GM18519 (cell line): Measurements from ENCODE around the gene LPAR2.

Experiments
- ATAC-seq: cut with Tn5 transposase; IDR thresholded peaks from one replicate; pipeline ENCODE4 v1.9.1; 2021; ENCODE audit warnings: mild to moderate bottlenecking, moderate library complexity; ENCODE audit not compliant: unreplicated experiment, low FRiP score

LPAR2 gene

DNA sequence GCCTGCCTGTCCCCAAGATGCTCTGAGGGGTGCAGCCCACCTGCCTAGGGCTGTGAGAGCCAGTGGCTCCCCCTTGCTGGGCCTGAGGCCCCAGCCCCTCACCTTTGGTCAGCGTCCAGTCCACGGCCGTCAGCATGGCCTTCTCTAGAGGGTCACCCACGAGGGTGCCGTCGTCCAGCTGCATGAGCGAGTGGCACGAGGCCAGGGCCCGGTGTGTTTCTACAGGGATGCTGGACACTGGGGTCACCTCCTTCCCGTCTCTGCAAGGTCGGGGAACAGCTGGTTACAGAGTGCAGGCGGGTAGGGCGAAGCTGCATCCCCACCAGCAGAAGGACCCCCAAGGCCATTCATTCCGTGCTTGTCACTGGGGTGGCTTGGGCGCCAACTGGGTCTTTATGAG lies 26.4 kb upstream of the LPAR2 start:
- no peak for ATAC-seq

DNA sequence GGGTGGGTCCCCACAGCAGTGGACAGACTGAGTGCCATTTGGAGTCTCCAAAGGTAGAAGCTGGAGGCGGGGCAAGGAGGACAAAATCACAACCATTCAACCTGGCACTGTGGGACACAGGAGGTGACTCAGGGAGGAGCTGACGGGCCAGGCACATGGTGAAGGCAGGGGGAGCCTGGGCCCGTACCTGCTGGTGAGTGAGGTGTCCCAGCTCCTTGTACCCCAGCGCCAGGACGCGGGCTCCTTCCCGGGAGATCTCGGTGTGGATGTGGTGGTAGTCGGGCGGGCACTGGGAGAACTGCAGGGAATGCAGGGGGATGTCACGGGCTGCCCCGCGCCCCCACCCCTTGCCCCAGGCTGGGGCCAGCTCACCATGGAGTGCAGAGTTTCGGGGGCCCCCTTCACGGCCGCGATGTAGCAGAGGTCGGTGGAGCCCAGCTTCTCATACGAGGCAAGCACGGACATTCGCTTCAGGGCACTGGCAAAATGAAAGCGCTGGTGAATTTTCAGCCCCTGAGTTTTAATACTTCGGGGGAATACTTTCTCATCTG lies 25.7 kb upstream of the LPAR2 start:
- ATAC-seq = no peak

DNA sequence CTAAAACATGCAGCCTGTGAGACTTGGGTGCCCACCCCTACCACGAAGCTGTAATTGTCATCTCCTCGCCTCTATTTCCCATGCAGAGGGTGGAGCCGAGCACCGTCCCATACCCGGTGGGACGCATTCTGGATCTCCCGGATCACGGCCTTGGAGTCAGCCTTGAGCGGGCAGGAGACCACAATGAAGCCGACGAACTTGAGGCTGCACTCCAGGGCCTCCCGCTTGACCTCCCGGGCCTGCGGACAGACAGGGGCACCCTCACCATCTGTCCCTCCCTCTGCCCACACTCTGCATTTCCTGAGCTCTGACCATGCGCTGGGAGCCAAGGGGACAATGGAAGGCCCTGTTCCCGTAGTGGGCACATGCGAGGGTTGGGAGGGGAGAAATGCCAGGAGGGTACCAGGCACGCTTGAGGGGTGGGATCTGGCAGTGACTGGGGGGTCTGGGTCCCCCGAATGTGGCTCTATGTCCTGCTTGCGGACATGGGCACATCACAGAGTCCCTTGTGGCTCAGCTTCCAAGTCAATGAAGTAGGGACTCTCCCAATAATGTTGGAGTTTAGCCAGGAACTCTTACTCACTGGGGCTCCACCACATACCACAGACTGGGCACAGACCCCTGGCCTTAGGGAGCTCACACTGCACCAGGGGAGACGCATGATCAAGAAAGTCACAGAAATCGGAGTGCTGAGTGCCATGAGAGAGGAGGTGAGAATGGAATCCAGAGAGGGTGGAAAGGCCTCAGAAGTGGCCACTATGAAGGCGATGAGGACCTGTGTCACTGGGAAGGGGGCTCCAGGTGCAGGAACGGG lies 24.7 kb upstream of the LPAR2 start:
- ATAC-seq = no peak

DNA sequence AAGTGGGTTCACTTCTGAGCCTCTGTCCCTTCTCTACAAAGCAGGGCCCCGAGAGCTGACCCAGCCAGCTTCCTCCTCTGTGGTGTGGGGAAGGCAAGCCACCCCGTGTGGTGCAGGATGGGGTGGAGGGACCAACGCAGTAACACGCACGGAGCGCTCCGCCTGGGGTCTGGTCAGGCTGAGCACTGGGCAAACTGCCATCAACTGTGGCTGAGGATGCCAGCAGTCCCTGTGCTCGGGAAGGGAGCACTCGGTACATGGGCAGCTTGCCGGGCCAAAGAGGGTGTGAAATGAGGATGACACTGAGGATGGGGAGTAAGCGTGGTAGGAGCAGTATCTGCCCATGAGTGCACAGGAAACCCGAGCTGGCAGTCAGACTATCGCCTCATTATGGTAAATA lies 23.1 kb upstream of the LPAR2 start:
- no peak for ATAC-seq

DNA sequence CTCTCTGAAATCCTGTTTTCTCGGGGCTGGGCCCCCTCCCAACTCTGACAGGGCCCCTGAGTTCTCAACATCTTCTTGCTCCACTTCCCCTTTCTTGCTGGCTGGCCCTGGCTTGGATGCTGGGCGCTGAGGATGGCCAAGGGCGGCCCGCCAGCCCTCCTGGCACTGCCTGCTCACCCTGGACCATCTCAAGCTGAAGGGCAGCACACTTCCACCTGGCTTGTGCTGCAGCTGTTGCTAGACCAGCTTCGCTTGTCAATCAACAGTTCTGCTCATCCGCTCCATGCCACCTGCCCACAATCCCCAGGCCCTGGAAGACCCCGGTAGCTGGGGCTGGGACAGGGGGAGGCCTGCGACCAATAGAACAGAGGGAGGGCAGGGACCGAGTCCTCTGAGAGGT lies 22.3 kb upstream of the LPAR2 start:
- no peak for ATAC-seq

DNA sequence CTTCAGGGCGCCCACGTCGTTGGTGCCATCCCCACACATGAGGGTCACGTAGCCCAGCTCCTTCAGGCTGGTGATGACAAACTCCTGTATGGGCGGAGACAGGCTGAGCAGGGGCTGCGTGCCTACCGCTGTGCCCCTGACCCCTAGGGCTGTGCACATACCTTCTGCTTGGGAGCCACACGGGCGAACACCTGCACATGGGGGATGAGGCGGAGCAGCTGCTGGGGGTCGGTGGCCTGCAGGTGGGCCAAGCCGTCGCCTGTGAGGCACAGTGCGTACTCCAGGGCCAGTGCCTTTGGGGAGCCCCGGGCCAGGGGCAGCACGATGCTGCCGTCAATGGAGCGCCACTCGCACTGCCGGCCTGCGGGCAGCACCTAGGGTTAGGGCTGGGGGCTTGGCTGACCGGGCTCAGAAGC lies 21.6 kb upstream of the LPAR2 start:
- ATAC-seq = no peak

DNA sequence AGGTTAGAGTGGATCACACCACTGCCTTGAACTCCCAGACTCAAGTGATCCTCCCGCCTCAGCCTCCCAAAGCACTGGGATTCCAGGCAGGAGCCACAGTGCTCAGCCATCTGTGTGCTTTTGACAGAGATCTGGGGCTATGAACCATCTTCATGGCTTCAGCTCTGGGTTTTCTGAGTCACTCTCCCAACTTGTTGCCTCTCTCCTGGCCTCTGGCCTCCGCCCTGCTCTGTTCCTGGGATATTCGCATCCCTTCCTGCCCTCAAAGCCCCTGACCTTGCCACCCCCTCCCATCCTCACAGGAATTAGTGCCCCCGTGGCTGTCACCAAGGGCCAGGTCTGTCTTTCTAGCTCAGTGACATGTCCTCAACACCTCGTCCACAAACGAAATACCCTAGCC lies 21.1 kb upstream of the LPAR2 start:
- ATAC-seq = no peak

DNA sequence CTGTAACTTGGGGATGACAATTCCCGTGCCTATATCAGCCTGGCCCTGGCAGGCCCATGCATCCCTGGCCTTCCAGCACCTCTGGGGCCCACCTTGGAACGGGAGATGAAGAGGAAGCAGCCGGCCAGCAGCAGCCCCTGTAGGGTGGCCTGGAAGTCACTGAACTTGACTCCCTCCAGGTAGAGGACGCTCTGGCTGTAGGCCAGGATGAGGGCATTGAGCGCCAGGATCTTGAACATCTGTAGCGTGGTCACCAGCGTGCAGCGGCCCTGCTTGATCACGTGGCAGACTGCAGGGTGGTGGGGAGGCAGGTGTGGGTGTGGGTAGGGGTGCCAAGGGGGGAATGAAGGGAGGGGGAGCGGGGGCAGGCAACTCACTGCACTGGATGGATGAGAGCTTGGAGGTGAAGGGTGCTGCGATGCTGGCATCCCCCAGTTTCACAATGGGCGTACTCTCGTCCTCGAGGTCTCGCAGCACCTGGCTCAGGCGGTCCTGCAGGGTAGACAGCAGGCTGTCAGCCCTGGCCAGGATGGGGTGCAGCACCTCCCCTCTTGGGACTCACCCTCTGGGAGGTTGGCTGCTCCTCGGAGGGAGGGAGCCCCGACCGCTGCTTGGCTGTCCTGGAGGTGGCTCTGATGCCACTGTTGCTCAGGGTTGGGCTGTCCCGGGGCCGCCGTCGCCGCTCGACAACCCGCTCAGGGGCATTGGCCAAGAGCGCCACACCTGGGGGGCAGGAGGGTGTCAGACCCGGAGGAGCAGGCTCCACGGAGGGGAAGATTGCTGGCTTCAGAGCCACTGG lies 19.2 kb upstream of the LPAR2 start:
- no peak for ATAC-seq

DNA sequence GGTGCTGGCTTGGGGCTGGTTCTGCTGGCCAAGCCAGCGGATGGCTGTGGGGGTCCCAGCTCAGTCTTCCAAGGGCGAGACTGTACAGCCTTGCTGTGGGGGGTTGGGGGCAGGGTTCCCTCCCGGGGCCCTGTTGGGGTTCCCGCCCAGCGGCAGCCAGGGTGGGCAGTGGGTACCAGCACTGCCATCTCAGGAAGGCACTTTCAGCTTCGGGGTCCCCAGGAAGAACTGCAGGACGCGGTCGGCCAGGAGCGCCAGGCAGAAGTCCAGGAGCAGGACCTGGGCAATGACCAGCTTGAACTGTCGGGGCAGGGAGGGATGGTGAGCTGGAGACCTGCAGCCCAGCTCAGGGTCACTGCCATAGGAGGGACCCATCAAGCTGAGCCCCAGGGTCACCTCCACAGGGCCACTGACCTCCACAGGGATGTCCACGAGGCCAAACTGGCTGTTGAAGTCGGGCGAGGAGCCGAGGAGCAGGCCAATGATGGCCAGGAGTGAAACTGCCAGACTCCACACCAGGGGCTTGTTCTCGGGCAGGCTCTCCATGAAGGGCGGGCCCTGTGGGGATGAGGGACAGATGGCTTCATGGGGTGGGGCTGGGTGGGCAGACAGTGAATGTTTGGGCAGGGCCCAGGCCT lies 17.3 kb upstream of the LPAR2 start:
- ATAC-seq = no peak

DNA sequence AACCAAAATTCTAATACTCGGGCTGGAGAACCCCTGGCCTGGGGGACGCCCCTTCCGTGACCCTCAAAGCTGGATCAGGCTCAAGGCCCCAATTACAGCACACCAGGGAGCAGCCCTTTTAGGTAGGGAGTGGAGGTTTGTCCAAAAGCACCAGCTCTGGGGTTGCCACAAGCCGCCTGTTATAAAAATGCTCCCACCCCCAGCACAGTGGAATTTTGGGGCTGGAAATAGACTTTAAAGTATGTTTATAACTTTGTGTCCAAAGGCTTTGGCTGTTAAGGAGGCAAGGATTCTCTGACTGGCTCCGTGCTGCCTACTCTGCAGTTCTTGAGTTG lies 16.0 kb upstream of the LPAR2 start:
- no peak for ATAC-seq

DNA sequence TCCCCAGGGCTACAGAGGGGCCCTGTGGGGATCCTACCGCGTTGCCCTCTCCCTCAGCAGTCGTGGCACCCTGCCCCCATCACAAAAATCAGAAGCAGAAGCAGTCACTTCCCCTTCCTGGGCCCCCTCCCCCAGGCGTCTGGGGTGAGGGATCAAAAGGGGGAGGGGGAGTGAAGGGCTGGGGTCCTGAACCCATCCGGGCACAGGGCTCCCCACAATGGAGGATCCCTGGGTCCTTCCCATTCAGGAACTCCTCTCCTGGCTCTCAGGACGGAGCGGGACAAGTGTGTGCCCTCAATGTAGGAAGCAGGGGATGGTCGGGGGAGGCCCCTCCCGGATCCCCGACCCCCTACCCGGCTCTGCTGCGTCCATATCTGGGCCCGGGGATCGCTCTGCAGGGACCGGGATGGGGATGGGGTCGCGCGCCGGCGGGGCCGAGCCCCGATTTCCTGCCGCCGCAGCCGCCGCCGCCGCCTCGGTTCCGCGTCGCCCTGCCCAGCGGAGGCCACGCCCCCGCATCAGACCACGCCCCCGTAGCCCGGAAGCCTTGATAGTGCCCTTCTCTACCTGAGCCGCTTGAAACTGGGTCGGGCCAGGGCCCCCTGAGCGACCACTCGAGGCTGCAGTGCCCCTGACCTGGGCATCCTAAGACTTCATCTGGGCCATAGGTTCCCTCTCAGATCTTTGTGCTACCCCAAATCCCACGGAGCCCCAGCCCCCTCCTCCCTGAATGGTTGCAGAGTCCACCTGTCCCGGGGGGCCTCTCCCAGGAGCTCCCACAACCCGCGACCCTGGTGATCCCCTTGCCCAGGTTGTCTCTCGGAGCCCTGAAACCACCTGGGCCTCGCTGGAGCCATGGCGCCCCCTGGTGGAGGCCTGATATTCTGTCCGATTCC lies 15.4 kb upstream of the LPAR2 start, which contains the start of gene GMIP:
Gene GMIP, minus strand, starts transcription at position 500 of the 896 bp plus-strand sequence. Its CDS starts 128 bp downstream, at position 372.
- no peak for ATAC-seq

DNA sequence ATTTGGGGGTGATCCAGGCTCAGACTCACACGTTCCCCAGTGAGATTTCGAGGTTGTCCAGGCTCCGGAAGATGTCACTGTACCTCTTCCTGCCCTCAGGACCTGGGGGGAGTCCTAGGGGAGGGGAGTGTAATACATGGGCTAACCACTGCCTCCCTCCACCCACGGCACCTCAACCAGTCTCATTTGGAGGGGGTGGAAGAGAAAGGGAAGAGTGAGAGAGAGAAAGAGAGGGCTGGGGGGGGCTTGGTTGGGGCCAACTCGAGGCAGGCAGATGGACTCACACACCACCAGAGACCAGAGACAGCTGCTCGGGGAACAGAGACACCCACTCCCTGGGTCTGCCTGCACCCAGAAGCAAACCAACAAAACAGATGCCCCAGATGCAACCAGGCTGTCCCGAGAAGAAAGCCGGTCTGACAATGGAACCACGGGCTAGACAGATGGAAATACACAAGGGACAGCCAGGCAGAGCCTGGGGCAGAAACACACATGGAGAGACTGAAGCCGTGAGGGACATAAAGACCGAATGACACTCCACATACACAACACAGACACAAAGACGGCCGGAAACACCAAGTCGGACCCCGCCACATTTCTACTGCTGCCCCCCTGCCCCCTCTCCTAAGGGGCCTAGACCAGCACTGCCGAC lies 14.6 kb upstream of the LPAR2 start:
- no peak for ATAC-seq

DNA sequence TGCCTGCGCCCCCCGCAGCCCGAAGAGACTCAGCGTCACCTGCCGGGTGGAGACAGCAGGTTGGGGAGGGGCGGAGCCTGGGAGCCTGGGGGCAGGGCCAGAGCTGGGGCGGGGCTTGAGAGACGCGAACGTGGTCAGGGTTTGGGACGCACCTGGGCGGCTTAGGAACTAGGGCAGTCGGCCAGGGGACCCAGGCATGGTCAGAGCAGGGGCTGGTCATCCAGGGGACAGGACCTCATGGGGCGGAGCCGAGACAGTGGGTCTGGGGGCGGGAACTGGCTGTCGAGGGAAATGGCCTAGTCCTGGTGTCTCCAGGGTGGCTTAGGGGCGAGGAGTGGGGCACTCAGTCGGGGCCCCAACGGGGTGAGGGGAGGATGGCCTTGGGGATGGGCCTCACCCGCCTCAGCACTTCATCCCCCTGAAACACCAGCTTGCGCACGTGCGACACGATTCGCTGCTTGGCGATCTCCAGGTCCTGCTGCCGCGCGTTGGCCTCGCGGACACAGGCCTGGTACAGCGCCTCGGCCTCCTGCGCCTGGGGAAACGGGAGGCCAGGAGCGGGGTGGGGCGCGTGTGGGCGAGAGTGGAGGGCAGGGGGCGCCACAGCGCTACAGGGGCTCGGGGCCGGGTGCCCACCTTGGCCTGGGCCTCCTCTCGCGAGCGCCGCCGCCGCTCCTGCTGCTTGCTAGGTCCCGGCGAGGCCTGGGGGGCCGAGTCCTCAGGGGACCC lies 9.7 kb upstream of the LPAR2 start:
- ATAC-seq = no peak

DNA sequence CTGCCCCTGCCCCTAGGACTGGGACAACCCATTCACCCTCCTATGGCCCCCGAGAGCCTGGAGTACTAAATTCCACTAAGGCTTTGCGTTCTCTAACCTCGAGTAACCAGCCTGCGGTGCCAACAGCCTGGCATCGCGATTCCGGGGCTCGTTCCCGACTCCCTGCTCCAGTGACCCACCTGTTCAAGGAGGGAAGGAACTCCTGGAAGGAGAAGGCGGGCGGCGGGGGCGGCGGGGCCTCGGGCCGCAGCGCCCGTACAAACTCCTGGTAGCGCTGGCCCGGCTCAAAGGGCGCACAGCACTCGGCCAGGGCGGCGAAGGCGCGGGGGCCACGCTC lies 9.1 kb upstream of the LPAR2 start:
- no peak for ATAC-seq

DNA sequence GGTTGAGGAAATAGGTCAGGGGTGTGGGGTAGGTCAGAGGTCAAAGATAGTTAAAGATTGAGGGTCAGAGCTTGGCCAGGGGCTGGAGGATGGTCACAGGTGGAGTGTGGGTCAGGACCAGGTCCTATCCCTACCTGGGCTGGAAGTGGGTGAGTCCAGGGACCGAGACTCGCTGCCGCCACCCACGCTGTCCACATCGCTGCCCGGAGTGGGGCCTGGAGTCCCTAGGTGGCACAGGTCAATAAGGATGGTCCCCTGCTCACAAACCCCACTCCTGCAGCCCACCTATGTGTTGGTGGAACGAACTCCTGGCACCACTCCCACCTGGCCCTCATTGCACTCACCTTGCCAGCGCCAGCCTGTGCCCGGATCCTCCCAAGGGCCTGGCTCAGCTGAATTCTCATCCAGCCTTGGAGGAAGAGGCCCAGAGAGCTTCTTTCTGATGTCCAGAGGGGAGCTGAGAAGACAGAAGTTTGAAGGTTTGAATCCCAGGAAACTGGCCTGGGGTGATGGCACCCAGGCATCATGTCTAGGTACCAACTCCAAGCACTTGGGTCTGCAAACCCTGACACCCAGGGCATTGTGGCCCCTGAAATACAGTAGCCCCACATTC lies 8.7 kb upstream of the LPAR2 start:
- no peak for ATAC-seq

DNA sequence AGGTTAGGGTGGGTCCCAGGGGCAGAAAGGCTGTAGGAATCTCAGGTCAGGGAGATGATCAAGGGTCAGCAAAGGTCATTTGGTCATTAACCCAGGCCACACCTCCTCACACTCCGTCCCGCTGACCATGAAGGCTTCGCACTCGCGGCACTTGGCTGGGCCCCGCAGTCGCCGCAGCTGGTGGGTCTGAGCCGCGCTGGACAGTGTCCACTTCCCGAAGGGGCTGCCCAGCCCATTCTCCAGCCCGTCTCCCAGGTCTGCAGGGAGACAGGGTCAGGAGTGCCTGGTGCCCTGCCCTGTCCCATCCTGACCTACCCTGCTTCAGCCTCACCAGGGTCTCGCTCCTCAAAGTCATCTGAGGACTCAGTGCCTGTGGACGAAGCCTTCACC lies 7.3 kb upstream of the LPAR2 start:
- ATAC-seq = no peak

DNA sequence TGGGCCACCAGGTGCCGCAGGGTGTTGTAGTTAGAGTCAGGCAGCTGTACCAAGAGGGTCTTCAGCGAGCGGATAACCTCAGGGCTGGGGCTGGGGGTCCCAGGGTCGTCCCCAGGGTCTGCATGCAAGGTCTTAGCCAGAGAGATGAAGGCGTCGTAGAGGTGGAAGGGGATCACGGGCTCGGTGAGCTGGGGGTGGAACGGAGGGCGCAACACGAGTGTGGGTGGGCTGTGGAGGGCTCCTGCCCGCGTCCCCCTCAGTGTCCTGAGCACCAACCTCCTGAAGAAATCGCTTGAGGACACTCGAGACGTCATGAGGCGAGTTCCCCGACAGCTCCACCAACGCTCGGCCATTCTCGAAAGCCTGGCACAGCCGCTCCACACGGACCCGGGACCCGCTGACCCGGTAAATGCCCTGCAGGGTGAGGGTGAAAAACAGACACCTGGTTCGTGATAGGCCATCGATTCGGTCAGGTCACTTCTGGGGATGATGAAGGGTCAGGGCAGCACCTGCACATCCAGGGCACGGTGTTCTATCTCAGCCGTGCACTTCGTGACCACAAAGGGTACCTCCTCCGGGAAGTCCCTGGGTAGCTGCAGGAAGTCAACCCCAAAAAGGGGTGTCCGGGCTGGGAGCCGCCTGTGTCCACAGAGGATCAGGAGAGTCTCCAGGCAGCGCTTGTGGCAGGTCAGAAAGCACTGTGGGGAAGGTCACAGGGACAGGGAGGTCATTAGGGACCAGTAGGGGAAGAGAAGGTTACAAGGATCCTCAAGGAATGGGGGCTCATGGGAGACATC lies 6.7 kb upstream of the LPAR2 start:
- ATAC-seq = no peak
